H1 (cell line): ENCODE data around the gene KIAA0930.

Experiments used
- ASH2L ChIP-seq: fragments of 200-600, 300-600 bp; sonication (generic); IDR thresholded peaks from one replicate; pipeline ENCODE4 v1.7.1; 2017; ENCODE audit warnings: low read length
- ATF3 ChIP-seq: IDR thresholded peaks from 2 replicates; pipeline ENCODE4 v1.6.1; 2011; ENCODE audit warnings: low read depth, mild to moderate bottlenecking, low read length; ENCODE audit not compliant: insufficient read depth
- CBX5 ChIP-seq: fragments of 300-800, 300-1000 bp; sonication (generic); IDR thresholded peaks from 2 replicates; pipeline ENCODE4 v1.7.1; 2016; ENCODE audit warnings: antibody characterized with exemption, low read length, low read depth
- CHD2 ChIP-seq: IDR thresholded peaks from 2 replicates; pipeline ENCODE4 v1.6.1; 2012; ENCODE audit warnings: low read length, improper control_type of control experiment
- CTCF ChIP-seq, 3 experiments: IDR thresholded peaks; 1 replicate in 2 of 3; 2 replicates in 1 of 3; pipeline versions ENCODE4 v1.5.1 to v1.6.1; 2011; ENCODE audit warnings: low read length in 3 of 3, mild to moderate bottlenecking in 3 of 3, inconsistent platforms in 2 of 3, low read depth in 1 of 3, moderate library complexity in 1 of 3; ENCODE audit not compliant: insufficient read depth in 1 of 3; ENCODE audit errors: control extremely low read depth in 1 of 3
- EGR1 ChIP-seq: IDR thresholded peaks from 2 replicates; pipeline ENCODE4 v1.6.1; 2011; ENCODE audit warnings: low read depth, low read length, borderline replicate concordance
- POLR2A ChIP-seq, 2 experiments: IDR thresholded peaks; 1 replicate in 1 of 2; 2 replicates in 1 of 2; pipeline ENCODE4 v1.6.1; 2011; ENCODE audit warnings: low read depth in 2 of 2, low read length in 2 of 2, mild to moderate bottlenecking in 2 of 2; ENCODE audit errors: control extremely low read depth in 1 of 2
- RFX5 ChIP-seq: IDR thresholded peaks from 2 replicates; pipeline ENCODE4 v1.6.1; 2011; ENCODE audit warnings: low read depth, low read length, improper control_type of control experiment, borderline replicate concordance
- SAP30 ChIP-seq: fragments of 300-600 bp; sonication (generic); IDR thresholded peaks from 2 replicates; pipeline ENCODE4 v1.7.1; 2012; ENCODE audit warnings: low read length, moderate library complexity, mild to moderate bottlenecking, inconsistent platforms; ENCODE audit not compliant: insufficient read depth, insufficient replicate concordance
- SIN3A ChIP-seq, 2 experiments: IDR thresholded peaks in 1 of 2; conservative IDR thresholded peaks in 1 of 2; 2 replicates each; pipeline ENCODE4 v1.6.1; 2011 to 2012; ENCODE audit warnings: low read length in 2 of 2, improper control_type of control experiment in 1 of 2, low read depth in 1 of 2, mild to moderate bottlenecking in 1 of 2
- SP2 ChIP-seq: IDR thresholded peaks from 2 replicates; pipeline ENCODE4 v1.6.1; 2012; ENCODE audit warnings: mild to moderate bottlenecking, low read length, inconsistent platforms

GRCh38 chr22:45265535-45265934 lies 24.8 kb upstream of the KIAA0930 start:
- no peak for TF ChIP-seq CHD2
- TF ChIP-seq CBX5 = no peak
- no peak for TF ChIP-seq SP2
- no peak for TF ChIP-seq CTCF (IDR thresholded peaks at IDR 0.05; ENCODE audit: control extremely low read depth in 1 of 3, insufficient read depth in 1 of 3, low read depth in 1 of 3, low read length in 3 of 3)
- no peak for TF ChIP-seq POLR2A (IDR thresholded peaks at IDR 0.05; ENCODE audit: control extremely low read depth in 1 of 2, low read depth in 2 of 2, low read length in 2 of 2)
- no peak for TF ChIP-seq SIN3A (conservative IDR thresholded peaks at IDR 0.05 in 1 of 2, IDR thresholded peaks at IDR 0.05 in 1 of 2; ENCODE audit: low read depth in 1 of 2, low read length in 2 of 2)
- no peak for TF ChIP-seq EGR1
- TF ChIP-seq ASH2L = no peak
- no peak for TF ChIP-seq RFX5
- no peak for TF ChIP-seq SAP30
- no peak for TF ChIP-seq ATF3
